ENCODE measurements around the gene NOXA1.

Gene NOXA1

GRCh38 chr9:137462986-137463930 is 40.1 kb downstream of the NOXA1 start (continued):
- TF ChIP-seq, protein P1, sequence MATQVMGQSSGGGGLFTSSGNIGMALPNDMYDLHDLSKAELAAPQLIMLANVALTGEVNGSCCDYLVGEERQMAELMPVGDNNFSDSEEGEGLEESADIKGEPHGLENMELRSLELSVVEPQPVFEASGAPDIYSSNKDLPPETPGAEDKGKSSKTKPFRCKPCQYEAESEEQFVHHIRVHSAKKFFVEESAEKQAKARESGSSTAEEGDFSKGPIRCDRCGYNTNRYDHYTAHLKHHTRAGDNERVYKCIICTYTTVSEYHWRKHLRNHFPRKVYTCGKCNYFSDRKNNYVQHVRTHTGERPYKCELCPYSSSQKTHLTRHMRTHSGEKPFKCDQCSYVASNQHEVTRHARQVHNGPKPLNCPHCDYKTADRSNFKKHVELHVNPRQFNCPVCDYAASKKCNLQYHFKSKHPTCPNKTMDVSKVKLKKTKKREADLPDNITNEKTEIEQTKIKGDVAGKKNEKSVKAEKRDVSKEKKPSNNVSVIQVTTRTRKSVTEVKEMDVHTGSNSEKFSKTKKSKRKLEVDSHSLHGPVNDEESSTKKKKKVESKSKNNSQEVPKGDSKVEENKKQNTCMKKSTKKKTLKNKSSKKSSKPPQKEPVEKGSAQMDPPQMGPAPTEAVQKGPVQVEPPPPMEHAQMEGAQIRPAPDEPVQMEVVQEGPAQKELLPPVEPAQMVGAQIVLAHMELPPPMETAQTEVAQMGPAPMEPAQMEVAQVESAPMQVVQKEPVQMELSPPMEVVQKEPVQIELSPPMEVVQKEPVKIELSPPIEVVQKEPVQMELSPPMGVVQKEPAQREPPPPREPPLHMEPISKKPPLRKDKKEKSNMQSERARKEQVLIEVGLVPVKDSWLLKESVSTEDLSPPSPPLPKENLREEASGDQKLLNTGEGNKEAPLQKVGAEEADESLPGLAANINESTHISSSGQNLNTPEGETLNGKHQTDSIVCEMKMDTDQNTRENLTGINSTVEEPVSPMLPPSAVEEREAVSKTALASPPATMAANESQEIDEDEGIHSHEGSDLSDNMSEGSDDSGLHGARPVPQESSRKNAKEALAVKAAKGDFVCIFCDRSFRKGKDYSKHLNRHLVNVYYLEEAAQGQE (tag by site-specific recombination; IDR thresholded peaks at IDR 0.05): no peak

- no peak overlapping the region for H3K27ac ChIP-seq (ENCODE audit: extremely low read depth, low read depth, low read length)
These were observed 40.7 kb downstream of the NOXA1 start for GRCh38 chr9:137463931-137464290.

GRCh38 chr9:137464291-137464999 is 41.3 kb downstream of the NOXA1 start:
- Histone ChIP-seq H3K36me3 (ENCODE audit: control insufficient read depth in 2 of 2, insufficient read depth in 1 of 2, low read length in 2 of 2) (no peaks in the 10 kb centered on the region), H3K4me3 (ENCODE audit: low read depth, low read length) (no peak overlapping the region), H3K4me1 (ENCODE audit: control insufficient read depth, insufficient read depth, low read length) (peaks cover 5% of the 10 kb centered on the region; the same call in 1 of the 2 replicates), H3K27ac (ENCODE audit: extremely low read depth, low read depth, low read length) (no peak overlapping the region), H3K9me3 (ENCODE audit: control insufficient read depth, insufficient read depth, low read depth, low read length) (no peaks in the 10 kb centered on the region)
- POLR2A ChIA-PET: no interaction called here
- no peak for TF ChIP-seq SCRT1 (tag by site-specific recombination; IDR thresholded peaks at IDR 0.05; ENCODE audit: borderline replicate concordance)
- 0 out of 2 replicates have a peak, but pooled peaks have one; percentile 4 for TF ChIP-seq SCRT2 (tag by site-specific recombination; IDR thresholded peaks at IDR 0.05)
- no peak for TF ChIP-seq ZNF670 (tag by site-specific recombination; IDR thresholded peaks at IDR 0.05; ENCODE audit: low read depth)
- CTCF ChIA-PET: no interaction called here

More at GRCh38 chr9:137463931-137464290, 40.7 kb downstream of the NOXA1 start:
- Histone ChIP-seq H3K9me3 (ENCODE audit: control insufficient read depth, insufficient read depth, low read depth, low read length) (no peaks in the 10 kb centered on the region), H3K36me3 (ENCODE audit: control insufficient read depth in 2 of 2, insufficient read depth in 1 of 2, low read length in 2 of 2) (no peaks in the 10 kb centered on the region), H3K4me3 (ENCODE audit: low read depth, low read length) (no peak overlapping the region), H3K4me1 (ENCODE audit: control insufficient read depth, insufficient read depth, low read length) (peaks cover 6% of the 10 kb centered on the region; the same call in 1 of the 2 replicates)
- POLR2A ChIA-PET: no interaction called here
- CTCF ChIA-PET: no interaction called here
- TF ChIP-seq KLF9 (tag by site-specific recombination; IDR thresholded peaks at IDR 0.05; ENCODE audit: low read depth) (0 out of 2 replicates have a peak, but pooled peaks have one; percentile 15), SCRT2 (tag by site-specific recombination; IDR thresholded peaks at IDR 0.05) (peak; percentile 39; the same call in 1 of the 2 replicates)
- TF ChIP-seq, protein P2, sequence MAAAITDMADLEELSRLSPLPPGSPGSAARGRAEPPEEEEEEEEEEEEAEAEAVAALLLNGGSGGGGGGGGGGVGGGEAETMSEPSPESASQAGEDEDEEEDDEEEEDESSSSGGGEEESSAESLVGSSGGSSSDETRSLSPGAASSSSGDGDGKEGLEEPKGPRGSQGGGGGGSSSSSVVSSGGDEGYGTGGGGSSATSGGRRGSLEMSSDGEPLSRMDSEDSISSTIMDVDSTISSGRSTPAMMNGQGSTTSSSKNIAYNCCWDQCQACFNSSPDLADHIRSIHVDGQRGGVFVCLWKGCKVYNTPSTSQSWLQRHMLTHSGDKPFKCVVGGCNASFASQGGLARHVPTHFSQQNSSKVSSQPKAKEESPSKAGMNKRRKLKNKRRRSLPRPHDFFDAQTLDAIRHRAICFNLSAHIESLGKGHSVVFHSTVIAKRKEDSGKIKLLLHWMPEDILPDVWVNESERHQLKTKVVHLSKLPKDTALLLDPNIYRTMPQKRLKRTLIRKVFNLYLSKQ (tag by site-specific recombination; IDR thresholded peaks at IDR 0.05; ENCODE audit: borderline replicate concordance): no peak

DNA sequence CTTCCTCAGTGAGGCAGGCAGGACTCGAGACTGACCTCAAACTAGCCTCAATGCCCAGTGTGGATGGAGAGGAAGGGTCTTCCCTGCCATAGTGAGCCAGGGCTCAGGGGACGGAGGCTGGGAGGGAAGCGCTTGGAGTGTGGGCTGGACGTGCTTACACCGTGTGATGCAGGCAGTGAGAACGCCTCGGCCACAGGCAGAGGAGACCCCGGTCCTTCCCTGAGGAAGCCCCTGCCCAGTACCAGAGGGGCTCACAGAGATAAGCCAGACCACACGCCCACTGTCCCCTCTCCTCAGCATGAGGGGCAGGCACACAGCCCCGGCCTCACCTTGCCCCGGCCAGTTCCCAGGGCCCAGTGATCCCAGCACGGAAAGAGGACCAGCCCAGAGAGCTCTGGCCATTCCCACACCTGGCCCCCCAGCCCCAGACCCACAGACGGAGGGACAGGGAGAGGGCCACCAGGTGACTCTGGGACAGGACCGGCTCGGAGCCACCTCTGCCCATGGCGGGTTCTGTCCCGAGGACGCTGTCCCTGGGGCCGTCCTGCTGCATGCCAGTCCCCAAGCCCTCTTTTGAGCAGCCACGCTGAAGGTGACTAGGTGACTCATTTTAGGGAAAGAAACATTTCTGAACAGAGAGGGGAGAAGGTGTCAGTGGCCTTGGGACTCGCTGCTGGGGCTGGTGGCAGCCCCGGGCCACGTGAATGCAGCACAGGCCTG is 42.0 kb downstream of the NOXA1 start:
- CTCF ChIA-PET: no interaction called here
- POLR2A ChIA-PET: no interaction called here
- H3K4me3 ChIP-seq (ENCODE audit: low read depth, low read length): no peak overlapping the region

More for the DNA sequence above, 42.0 kb downstream of the NOXA1 start:
- no peaks in the 10 kb centered on the region for H3K9me3 ChIP-seq (ENCODE audit: control insufficient read depth, insufficient read depth, low read depth, low read length)
- H3K4me1 ChIP-seq (ENCODE audit: control insufficient read depth, insufficient read depth, low read length): no peaks in the 10 kb centered on the region
- no peaks in the 10 kb centered on the region for H3K36me3 ChIP-seq (ENCODE audit: control insufficient read depth in 2 of 2, insufficient read depth in 1 of 2, low read length in 2 of 2)
- no peak overlapping the region for H3K27ac ChIP-seq (ENCODE audit: extremely low read depth, low read depth, low read length)
- TF ChIP-seq ZNF394 (tag by site-specific recombination; IDR thresholded peaks at IDR 0.05; ENCODE audit: borderline replicate concordance) (no peak), PRDM4 (tag by site-specific recombination; IDR thresholded peaks at IDR 0.05) (no peak), TCF7L2 (IDR thresholded peaks at IDR 0.05; ENCODE audit: borderline replicate concordance, low read depth, low read length) (no peak), YY1 (tag by site-specific recombination; IDR thresholded peaks at IDR 0.05) (no peak), IKZF3 (tag by site-specific recombination; IDR thresholded peaks at IDR 0.05) (no peak)
- TF ChIP-seq, protein P3, sequence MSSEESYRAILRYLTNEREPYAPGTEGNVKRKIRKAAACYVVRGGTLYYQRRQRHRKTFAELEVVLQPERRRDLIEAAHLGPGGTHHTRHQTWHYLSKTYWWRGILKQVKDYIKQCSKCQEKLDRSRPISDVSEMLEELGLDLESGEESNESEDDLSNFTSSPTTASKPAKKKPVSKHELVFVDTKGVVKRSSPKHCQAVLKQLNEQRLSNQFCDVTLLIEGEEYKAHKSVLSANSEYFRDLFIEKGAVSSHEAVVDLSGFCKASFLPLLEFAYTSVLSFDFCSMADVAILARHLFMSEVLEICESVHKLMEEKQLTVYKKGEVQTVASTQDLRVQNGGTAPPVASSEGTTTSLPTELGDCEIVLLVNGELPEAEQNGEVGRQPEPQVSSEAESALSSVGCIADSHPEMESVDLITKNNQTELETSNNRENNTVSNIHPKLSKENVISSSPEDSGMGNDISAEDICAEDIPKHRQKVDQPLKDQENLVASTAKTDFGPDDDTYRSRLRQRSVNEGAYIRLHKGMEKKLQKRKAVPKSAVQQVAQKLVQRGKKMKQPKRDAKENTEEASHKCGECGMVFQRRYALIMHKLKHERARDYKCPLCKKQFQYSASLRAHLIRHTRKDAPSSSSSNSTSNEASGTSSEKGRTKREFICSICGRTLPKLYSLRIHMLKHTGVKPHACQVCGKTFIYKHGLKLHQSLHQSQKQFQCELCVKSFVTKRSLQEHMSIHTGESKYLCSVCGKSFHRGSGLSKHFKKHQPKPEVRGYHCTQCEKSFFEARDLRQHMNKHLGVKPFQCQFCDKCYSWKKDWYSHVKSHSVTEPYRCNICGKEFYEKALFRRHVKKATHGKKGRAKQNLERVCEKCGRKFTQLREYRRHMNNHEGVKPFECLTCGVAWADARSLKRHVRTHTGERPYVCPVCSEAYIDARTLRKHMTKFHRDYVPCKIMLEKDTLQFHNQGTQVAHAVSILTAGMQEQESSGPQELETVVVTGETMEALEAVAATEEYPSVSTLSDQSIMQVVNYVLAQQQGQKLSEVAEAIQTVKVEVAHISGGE (tag by site-specific recombination; conservative IDR thresholded peaks at IDR 0.05; ENCODE audit: low read depth): no peak

Data from HEK293 (cell line).